HL-60 (cell line): Measurements from ENCODE around the gene RTN4.

Source experiments
- DNase-seq, 2 experiments: peaks; one replicate each; pipeline ENCODE4 v3.0.0-alpha.2; 2010 to 2020; ENCODE audit warnings: low read depth in 1 of 2, low spot score in 1 of 2
- H3K27ac ChIP-seq: fragments of 250-450 bp; sonication (Bioruptor Pico); replicated peaks from 2 replicates; pipeline ENCODE4 v1.5.1; 2020; ENCODE audit warnings: mild to moderate bottlenecking, moderate library complexity
- H3K27me3 ChIP-seq: fragments of 250-450 bp; sonication (Bioruptor Pico); 2 replicates; pipeline ENCODE4 v1.5.1; 2021; ENCODE audit warnings: mild to moderate bottlenecking, moderate library complexity; ENCODE audit not compliant: insufficient read depth, poor library complexity, severe bottlenecking
- H3K4me3 ChIP-seq: replicated peaks from 2 replicates; pipeline ENCODE4 v1.5.1; 2011; ENCODE audit warnings: mild to moderate bottlenecking, control low read depth, low read length; ENCODE audit not compliant: insufficient read depth
- GABPA ChIP-seq: IDR thresholded peaks from 2 replicates; pipeline ENCODE4 v1.6.1; 2012; ENCODE audit warnings: low read depth
- POLR2AphosphoS5 ChIP-seq: IDR thresholded peaks from 2 replicates; pipeline ENCODE4 v1.6.1; 2012; ENCODE audit warnings: low read depth
- SPI1 ChIP-seq: IDR thresholded peaks from 2 replicates; pipeline ENCODE4 v1.6.1; 2012; ENCODE audit warnings: low read depth, mild to moderate bottlenecking, borderline replicate concordance
- TF ChIP-seq, protein P1 (sequence below): IDR thresholded peaks from one replicate; pipeline ENCODE4 v1.5.1; 2011; ENCODE audit warnings: low read length, control low read depth, inconsistent platforms; ENCODE audit not compliant: insufficient read depth
- TF ChIP-seq, protein P2 (sequence below): IDR thresholded peaks from 2 replicates; pipeline ENCODE4 v1.6.1; 2012; ENCODE audit warnings: low read depth; ENCODE audit not compliant: insufficient replicate concordance

The RTN4 gene

DNA sequence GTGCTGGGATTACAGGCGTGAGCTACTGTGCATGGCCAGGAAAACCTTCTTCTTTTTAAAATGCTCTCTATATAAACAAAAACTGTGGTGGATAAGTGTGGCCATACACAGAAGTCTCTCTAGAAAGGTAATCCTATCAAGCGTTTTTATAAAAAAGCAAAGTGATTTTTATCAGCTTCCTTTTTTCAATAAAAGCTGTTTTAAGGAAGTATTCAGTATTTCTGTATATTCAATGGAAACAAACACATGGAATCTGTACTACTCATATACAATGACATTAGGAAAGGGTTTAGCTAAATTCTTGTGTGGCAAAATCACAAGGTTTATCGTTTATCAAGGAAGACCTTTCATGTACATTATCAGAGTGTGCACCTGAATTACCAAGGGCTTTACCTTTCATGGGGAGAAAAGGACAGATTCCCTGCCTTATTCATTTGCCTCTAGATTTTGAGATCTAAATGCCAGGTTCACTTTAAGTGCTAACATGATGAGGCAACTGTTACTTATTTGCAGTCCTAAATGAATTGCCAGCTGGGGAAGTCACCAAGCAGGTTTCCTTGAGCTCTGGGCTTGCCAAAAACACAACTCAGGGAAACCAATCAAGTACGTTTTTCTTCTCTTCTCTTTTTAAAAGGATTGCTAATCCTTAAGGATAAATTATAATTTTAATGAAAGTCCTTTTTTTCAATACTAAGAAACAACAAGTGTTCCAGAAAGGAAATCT lies 70.8 kb downstream of the RTN4 start:
- H3K4me3 ChIP-seq, result no peak overlapping the region
- DNase-seq, result no peak
- H3K27me3 ChIP-seq, result no peaks in the 10 kb centered on the region
- H3K27ac ChIP-seq, result no peak overlapping the region
- no peak for TF ChIP-seq POLR2AphosphoS5
- TF ChIP-seq, protein P1, sequence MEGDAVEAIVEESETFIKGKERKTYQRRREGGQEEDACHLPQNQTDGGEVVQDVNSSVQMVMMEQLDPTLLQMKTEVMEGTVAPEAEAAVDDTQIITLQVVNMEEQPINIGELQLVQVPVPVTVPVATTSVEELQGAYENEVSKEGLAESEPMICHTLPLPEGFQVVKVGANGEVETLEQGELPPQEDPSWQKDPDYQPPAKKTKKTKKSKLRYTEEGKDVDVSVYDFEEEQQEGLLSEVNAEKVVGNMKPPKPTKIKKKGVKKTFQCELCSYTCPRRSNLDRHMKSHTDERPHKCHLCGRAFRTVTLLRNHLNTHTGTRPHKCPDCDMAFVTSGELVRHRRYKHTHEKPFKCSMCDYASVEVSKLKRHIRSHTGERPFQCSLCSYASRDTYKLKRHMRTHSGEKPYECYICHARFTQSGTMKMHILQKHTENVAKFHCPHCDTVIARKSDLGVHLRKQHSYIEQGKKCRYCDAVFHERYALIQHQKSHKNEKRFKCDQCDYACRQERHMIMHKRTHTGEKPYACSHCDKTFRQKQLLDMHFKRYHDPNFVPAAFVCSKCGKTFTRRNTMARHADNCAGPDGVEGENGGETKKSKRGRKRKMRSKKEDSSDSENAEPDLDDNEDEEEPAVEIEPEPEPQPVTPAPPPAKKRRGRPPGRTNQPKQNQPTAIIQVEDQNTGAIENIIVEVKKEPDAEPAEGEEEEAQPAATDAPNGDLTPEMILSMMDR, result no peak
- TF ChIP-seq, protein P2, sequence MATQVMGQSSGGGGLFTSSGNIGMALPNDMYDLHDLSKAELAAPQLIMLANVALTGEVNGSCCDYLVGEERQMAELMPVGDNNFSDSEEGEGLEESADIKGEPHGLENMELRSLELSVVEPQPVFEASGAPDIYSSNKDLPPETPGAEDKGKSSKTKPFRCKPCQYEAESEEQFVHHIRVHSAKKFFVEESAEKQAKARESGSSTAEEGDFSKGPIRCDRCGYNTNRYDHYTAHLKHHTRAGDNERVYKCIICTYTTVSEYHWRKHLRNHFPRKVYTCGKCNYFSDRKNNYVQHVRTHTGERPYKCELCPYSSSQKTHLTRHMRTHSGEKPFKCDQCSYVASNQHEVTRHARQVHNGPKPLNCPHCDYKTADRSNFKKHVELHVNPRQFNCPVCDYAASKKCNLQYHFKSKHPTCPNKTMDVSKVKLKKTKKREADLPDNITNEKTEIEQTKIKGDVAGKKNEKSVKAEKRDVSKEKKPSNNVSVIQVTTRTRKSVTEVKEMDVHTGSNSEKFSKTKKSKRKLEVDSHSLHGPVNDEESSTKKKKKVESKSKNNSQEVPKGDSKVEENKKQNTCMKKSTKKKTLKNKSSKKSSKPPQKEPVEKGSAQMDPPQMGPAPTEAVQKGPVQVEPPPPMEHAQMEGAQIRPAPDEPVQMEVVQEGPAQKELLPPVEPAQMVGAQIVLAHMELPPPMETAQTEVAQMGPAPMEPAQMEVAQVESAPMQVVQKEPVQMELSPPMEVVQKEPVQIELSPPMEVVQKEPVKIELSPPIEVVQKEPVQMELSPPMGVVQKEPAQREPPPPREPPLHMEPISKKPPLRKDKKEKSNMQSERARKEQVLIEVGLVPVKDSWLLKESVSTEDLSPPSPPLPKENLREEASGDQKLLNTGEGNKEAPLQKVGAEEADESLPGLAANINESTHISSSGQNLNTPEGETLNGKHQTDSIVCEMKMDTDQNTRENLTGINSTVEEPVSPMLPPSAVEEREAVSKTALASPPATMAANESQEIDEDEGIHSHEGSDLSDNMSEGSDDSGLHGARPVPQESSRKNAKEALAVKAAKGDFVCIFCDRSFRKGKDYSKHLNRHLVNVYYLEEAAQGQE, result no peak
- no peak for TF ChIP-seq SPI1
- TF ChIP-seq GABPA, result no peak

DNA sequence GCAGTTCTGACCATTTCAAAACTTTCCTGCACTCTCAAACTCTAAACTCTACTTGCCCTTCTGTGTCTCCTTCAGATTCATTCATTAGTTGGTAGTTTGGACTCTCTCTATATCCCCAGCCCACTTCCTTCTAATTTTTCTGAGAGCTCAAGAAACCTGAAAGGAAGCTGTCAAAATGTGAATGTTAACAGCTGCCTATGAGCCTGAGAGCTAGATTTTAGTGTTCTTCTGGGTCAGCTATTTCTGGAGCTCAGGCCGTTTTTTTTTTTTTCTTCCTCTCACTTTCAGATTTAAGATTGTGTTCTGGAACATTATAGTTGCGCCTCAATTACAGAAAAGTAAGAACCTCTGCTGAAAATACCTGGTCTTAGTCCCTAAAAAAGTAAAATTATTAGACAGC lies 73.1 kb downstream of the RTN4 start:
- H3K27ac ChIP-seq, result no peak overlapping the region
- H3K27me3 ChIP-seq, result no peaks in the 10 kb centered on the region
- TF ChIP-seq SPI1 (no peak), POLR2AphosphoS5 (no peak), GABPA (no peak)
- TF ChIP-seq, protein P2, result no peak
- TF ChIP-seq, protein P1, result no peak
- no peak for DNase-seq
- no peak overlapping the region for H3K4me3 ChIP-seq

DNA sequence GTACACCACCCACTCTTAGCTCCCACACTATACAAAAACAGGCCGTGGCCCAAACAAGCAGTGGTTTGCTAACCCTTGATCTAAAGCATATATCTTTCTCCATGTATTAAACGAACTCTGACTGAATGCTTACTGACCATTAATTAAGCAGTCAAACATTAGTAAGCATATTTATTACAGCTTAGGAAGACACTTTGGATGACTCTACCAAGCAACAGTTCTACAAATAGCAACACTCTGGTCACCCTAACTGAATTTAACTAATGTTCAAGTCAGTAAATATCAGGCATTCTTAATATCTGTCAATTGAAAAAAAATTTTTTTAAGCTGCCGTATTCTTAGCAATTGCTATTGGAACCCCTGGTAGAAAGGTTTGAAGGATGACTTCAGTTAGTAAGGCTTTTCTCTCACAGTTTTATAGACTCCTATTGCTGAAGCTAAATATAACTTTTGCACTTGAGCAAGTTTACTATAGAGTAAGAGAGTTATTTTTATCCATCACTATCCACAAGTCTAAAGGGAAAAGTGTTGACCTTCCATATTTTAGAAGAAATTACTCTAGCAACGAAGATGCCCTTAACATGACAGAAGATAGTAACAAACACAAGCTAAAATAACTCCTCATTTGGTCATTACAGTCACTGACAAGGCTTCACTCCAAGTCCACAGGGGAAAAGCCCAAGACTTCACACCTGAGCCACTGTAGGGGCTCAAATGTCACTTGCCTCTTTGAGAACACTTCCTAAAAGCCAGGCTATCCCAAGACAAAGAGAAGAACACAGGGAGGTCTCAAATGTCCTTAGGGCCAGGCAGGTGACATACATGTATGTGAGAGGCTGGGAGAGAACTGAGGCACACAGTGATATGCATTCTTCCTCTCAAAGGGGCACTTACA lies 74.4 kb downstream of the RTN4 start:
- TF ChIP-seq, protein P1, result no peak
- TF ChIP-seq GABPA (no peak), SPI1 (no peak), POLR2AphosphoS5 (no peak)
- TF ChIP-seq, protein P2, result no peak
- no peak for DNase-seq
- Histone ChIP-seq H3K27ac (no peak overlapping the region), H3K4me3 (no peak overlapping the region), H3K27me3 (no peaks in the 10 kb centered on the region)
